HT-29 (cell line): Measurements from ENCODE around the gene MKRN2OS. TPM values are rescaled to one million over a fixed set of nuclear protein-coding genes. Genes with fewer than 3 reads are reported as not detected.

Experiments
- DNase-seq: peaks from one replicate; pipeline ENCODE4 v3.0.0-alpha.2; 2015; ENCODE audit warnings: low spot score
- small RNA-seq: library from RNA; depleted of rRNA; stranded (forward); fragments of <200 nt; gene quantifications from one replicate; pipeline ENCODE3, GENCODE V24; 2014
- total RNA-seq: library from RNA; depleted of rRNA; stranded (reverse); fragments of >200 nt; shearing (Covaris generic); gene quantifications from 2 replicates; pipeline ENCODE4 v1.2.3, GENCODE V29; 2014; rRNA removed

Gene MKRN2OS
- total RNA-seq, 1 experiment from 2014 or later = 0.13 TPM

- DNase-seq = no peak
Measured at GRCh38 chr3:12513694-12514446, 31.4 kb downstream of the MKRN2OS start.

- DNase-seq = no peak
Measured at GRCh38 chr3:12512534-12513118, 32.7 kb downstream of the MKRN2OS start.

- no peak for DNase-seq
Measured at GRCh38 chr3:12509466-12509865, 35.8 kb downstream of the MKRN2OS start.

GRCh38 chr3:12508291-12508700, 37.0 kb downstream of the MKRN2OS start:
- no peak for DNase-seq

- DNase-seq = no peak
Measured at GRCh38 chr3:12507591-12508281, 37.6 kb downstream of the MKRN2OS start.

- DNase-seq = no peak
Measured at GRCh38 chr3:12506201-12506709, 39.0 kb downstream of the MKRN2OS start.

GRCh38 chr3:12503126-12503957, 42.0 kb downstream of the MKRN2OS start:
- DNase-seq = no peak

- no peak for DNase-seq
Measured at GRCh38 chr3:12501360-12502020, 43.8 kb downstream of the MKRN2OS start.

GRCh38 chr3:12499474-12499873, 45.8 kb downstream of the MKRN2OS start:
- no peak for DNase-seq

- DNase-seq = no peak
Measured at GRCh38 chr3:12496453-12496761, 48.9 kb downstream of the MKRN2OS start.

GRCh38 chr3:12495749-12496452, 49.4 kb downstream of the MKRN2OS start:
- no peak for DNase-seq

GRCh38 chr3:12490547-12490946, 54.8 kb downstream of the MKRN2OS start:
- DNase-seq = no peak

GRCh38 chr3:12489832-12490231, 55.5 kb downstream of the MKRN2OS start:
- no peak for DNase-seq

Small RNA genes within 50 kb of the gene (small RNA-seq; reads per million reads assigned to genes)
- gene RF00017 (not detected), gene RNA5SP123 (0.65 reads per million), gene RNU6-377P (not detected)

Other genes with a start within 250 kb of the MKRN2OS start
- 20.8 and 22.5 TPM in 2 replicates for gene TSEN2, start 61.0 kb downstream of the MKRN2OS start, total RNA-seq
- 10.8 and 13.5 TPM in 2 replicates for gene MKRN2, start 11.6 kb upstream of the MKRN2OS start, total RNA-seq
- 51.0 and 54.6 TPM in 2 replicates for gene RAF1, start 118.6 kb upstream of the MKRN2OS start, total RNA-seq
- gene TMEM40, start 213.8 kb upstream of the MKRN2OS start, total RNA-seq = not detected in 2 replicates